ENCODE results near the gene FNDC3A.

- no peak for TF ChIP-seq EZH2phosphoT487 (IDR thresholded peaks at IDR 0.05; ENCODE audit: insufficient read depth, low read depth)
- TF ChIP-seq EZH2 (IDR thresholded peaks at IDR 0.05; ENCODE audit: insufficient read depth, poor library complexity, severe bottlenecking) = no peak
Observed at GRCh38 chr13:49110122-49110912, 134.6 kb downstream of the FNDC3A start.
